Effector memory CD4-positive, alpha-beta T cell (primary cell): ENCODE measurements around the gene PHKA2.
A peak's percentile ranks its signal among the peaks of the same experiment; 100 is the strongest.

Source experiments
- DNase-seq, 3 donors: peaks; one replicate each; pipeline ENCODE4 v3.0.0-alpha.2; 2020
- H3K27ac ChIP-seq: 2 replicates; pipeline ENCODE4 v1.7.0; 2013; ENCODE audit warnings: mild to moderate bottlenecking, low read length, moderate library complexity; ENCODE audit not compliant: insufficient read depth, poor library complexity, severe bottlenecking
- H3K27me3 ChIP-seq: replicated peaks from 2 replicates; pipeline ENCODE4 v1.7.0; 2013; ENCODE audit warnings: mild to moderate bottlenecking, low read length; ENCODE audit not compliant: insufficient read depth, control insufficient read depth, poor library complexity, severe bottlenecking
- H3K36me3 ChIP-seq: 2 replicates; pipeline ENCODE4 v1.7.0; 2013; ENCODE audit warnings: mild to moderate bottlenecking, low read length, moderate library complexity; ENCODE audit not compliant: control insufficient read depth, insufficient read depth
- H3K4me1 ChIP-seq: 2 replicates; pipeline ENCODE4 v1.7.0; 2013; ENCODE audit warnings: low read length, mild to moderate bottlenecking; ENCODE audit not compliant: control insufficient read depth, insufficient read depth, poor library complexity, severe bottlenecking
- H3K4me3 ChIP-seq: 2 replicates; pipeline ENCODE4 v1.7.0; 2013; ENCODE audit warnings: low read length, low read depth, mild to moderate bottlenecking; ENCODE audit not compliant: insufficient read depth, poor library complexity, severe bottlenecking
- H3K9me3 ChIP-seq: 2 replicates; pipeline ENCODE4 v1.7.0; 2013; ENCODE audit warnings: mild to moderate bottlenecking, low read length, moderate library complexity; ENCODE audit not compliant: control insufficient read depth

The PHKA2 gene

DNA sequence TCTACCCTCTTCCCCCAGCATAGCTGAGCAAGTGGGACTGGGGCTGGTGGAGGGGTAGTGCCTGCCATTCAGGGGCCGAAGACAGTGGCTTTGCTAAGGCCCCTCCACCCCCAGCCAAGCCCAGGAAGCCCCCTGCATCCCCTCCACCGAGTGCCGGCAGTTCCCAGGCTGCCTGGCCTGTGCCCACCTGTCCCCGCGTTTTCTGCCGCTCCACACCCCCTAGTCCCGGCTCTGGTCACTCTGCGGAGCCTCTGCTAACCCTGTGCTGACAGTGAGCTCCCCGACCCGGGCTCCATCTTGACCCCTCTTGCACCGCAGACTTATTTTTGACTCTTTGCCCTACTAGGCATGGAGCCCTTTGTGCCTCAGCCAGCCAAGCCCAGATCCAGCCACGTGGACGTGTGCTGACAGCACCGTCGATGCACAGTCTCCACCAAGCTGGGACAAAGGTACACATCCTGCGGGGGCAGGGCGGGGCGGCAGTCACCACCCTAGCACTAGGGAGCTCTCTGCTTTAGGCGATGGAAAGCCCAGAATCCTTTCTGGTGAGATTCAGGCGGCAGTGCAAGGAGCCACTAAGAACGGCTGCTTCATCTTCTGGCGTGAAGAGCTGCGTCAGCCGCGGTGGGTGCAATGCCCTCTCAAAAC is 96.6 kb downstream of the PHKA2 start:
- H3K27me3 ChIP-seq, result no peaks in the 10 kb centered on the region
- no peak overlapping the region for H3K4me3 ChIP-seq
- no peaks in the 10 kb centered on the region for H3K36me3 ChIP-seq
- no peaks in the 10 kb centered on the region for H3K9me3 ChIP-seq
- H3K4me1 ChIP-seq, result peaks cover 9% of the 10 kb centered on the region
- no peak for DNase-seq
- peak overlapping the region; percentile 57 for H3K27ac ChIP-seq

DNA sequence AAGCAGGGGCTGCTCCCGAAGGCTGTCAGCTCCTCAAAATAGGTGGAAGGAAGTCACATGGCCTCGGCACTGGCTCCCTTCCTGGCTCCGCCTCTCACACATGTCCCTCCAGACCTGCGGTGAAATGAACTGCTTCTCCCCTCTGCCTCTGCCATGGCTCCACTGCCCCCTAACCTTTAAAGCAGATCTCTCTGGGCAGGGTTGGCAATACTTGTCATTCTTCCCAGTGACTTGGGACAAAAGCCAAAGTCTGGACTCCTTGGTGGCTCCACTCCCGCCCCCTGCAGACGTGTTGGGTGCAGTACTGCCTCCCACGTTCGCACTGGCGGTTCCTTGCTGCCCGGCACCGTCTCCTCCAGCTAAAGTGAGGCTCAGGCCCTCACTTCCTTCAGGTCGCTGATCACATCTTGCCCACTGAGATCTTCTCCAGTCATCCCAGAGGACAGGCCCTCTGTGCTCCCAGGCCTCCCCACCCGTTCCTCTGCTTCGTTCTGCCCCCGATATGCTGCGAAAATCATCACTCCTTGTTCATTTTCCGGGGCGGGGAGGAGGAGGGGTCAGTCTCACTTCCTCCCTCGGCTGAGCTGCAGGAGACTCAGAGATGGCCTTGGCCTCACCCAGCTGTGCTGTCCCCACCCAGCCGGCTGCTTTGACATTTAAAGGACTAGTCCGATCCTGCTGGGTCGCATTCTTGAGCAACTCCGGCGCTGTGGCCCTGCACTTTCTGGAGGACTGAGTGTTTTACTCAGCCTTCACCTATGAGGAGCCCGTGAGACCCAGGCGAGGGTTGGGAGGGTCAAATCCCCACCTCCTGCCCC is 97.4 kb downstream of the PHKA2 start:
- H3K27me3 ChIP-seq, result no peaks in the 10 kb centered on the region
- H3K36me3 ChIP-seq, result no peaks in the 10 kb centered on the region
- no peaks in the 10 kb centered on the region for H3K9me3 ChIP-seq
- H3K27ac ChIP-seq, result peak overlapping the region; percentile 57
- peak overlapping the region; percentile 52 for H3K4me3 ChIP-seq
- H3K4me1 ChIP-seq, result peaks cover 9% of the 10 kb centered on the region
- DNase-seq, result peak; percentile 9 to 18 (median 16)

GRCh38 chrX:18886005-18886343 is 97.9 kb downstream of the PHKA2 start:
- H3K9me3 ChIP-seq, result no peaks in the 10 kb centered on the region
- peaks cover 9% of the 10 kb centered on the region for H3K4me1 ChIP-seq
- H3K36me3 ChIP-seq, result no peaks in the 10 kb centered on the region
- H3K27ac ChIP-seq, result peak overlapping the region; percentile 57
- no peaks in the 10 kb centered on the region for H3K27me3 ChIP-seq
- H3K4me3 ChIP-seq, result peak overlapping the region; percentile 52
- no peak for DNase-seq

- peaks cover 9% of the 10 kb centered on the region for H3K4me1 ChIP-seq
- peak overlapping the region; percentile 57 for H3K27ac ChIP-seq
- no peaks in the 10 kb centered on the region for H3K9me3 ChIP-seq
- no peaks in the 10 kb centered on the region for H3K36me3 ChIP-seq
- no peak for DNase-seq
- H3K4me3 ChIP-seq, result peak overlapping the region; percentile 52
- no peaks in the 10 kb centered on the region for H3K27me3 ChIP-seq
These were observed 98.4 kb downstream of the PHKA2 start for GRCh38 chrX:18885328-18886004.

DNA sequence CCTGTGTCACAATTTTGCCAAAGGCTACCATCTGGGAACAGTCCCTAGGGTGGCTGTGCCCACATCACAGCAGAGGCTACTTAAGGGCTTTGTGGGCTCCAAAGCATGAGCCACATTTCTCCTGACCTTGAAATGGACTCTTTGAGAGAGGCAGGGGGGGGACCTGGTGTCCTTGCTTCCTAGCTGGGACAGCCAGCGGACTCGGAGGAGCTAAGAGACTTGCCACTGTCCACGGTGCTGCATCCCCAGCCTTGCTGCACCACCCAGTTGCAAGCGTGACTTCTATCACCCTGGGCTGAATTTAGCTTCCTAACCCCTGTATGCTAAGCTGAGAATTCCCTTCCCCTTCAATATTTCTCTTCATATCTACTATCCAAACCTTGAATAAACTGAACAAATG is 99.0 kb downstream of the PHKA2 start:
- H3K4me1 ChIP-seq, result peaks cover 9% of the 10 kb centered on the region
- H3K9me3 ChIP-seq, result no peaks in the 10 kb centered on the region
- no peak for DNase-seq
- no peaks in the 10 kb centered on the region for H3K27me3 ChIP-seq
- no peaks in the 10 kb centered on the region for H3K36me3 ChIP-seq
- no peak overlapping the region for H3K4me3 ChIP-seq
- H3K27ac ChIP-seq, result no peak overlapping the region

DNA sequence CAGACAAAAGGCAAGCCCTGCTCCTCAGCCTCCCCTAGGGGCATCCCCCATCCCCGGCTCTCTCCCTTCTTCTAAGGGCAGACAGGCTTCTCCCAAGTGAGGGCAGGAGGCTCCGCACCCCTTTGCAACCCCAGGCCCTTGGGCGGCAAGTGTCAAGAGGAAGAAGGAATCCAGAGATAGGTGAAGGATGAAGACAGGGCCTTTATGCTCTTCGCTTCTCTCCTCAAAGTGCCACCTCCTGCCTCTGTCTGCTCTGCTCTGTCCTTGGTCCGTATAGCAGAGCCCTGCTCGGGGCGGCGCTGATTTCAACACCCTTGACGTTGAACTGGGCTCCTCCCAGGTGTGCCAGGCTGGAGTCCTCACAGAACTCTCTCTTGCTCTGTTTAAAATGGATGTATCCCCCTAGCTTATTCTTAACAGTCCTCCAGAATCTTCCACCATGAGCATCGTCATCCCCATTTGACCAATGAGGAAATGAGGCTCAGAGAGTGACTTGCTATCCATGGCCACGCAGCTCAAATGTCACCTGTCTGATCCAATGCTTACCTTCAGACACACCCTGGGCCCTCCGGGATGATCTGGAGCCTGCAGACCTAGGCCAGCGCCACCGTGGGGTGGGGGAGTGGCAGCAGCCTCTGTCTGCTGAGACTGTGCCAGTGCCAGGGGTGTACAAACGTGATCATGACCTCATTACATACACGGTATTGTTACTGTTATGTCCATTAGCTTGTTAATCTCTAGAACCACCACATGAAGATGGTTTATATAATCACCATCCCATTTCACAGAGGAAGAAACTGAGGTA is 99.8 kb downstream of the PHKA2 start:
- DNase-seq, result no peak
- Histone ChIP-seq H3K27ac (no peak overlapping the region), H3K27me3 (no peaks in the 10 kb centered on the region), H3K4me1 (peaks cover 9% of the 10 kb centered on the region), H3K36me3 (no peaks in the 10 kb centered on the region), H3K9me3 (no peaks in the 10 kb centered on the region), H3K4me3 (no peak overlapping the region)

GRCh38 chrX:18883234-18883960 is 100.5 kb downstream of the PHKA2 start:
- H3K4me1 ChIP-seq, result peaks cover 9% of the 10 kb centered on the region
- no peaks in the 10 kb centered on the region for H3K27me3 ChIP-seq
- no peaks in the 10 kb centered on the region for H3K36me3 ChIP-seq
- no peak overlapping the region for H3K27ac ChIP-seq
- no peak for DNase-seq
- no peak overlapping the region for H3K4me3 ChIP-seq
- no peaks in the 10 kb centered on the region for H3K9me3 ChIP-seq

DNA sequence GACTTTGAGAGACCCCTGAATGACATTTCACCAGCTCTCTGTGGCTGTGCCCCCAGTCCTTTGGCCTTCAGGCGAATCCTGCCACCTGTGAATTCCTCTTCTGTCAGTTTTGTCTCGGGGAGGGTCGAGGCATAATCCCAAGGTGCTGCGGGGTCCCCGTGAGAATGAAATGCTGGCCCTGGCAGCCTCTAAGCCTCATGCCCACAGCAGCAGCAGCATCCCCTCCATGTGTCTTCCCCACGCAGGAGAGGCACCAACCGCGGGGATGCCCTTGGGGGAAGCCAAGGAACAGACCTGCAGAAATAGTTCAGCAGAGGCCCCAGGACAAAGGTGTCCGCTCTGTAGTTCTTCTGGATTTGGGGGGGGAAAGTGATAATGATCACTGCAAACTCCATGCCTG is 104.8 kb downstream of the PHKA2 start:
- no peak for DNase-seq
- H3K4me3 ChIP-seq, result no peak overlapping the region
- H3K27me3 ChIP-seq, result no peaks in the 10 kb centered on the region
- no peaks in the 10 kb centered on the region for H3K36me3 ChIP-seq
- H3K9me3 ChIP-seq, result no peaks in the 10 kb centered on the region
- H3K27ac ChIP-seq, result no peak overlapping the region
- no peaks in the 10 kb centered on the region for H3K4me1 ChIP-seq

DNA sequence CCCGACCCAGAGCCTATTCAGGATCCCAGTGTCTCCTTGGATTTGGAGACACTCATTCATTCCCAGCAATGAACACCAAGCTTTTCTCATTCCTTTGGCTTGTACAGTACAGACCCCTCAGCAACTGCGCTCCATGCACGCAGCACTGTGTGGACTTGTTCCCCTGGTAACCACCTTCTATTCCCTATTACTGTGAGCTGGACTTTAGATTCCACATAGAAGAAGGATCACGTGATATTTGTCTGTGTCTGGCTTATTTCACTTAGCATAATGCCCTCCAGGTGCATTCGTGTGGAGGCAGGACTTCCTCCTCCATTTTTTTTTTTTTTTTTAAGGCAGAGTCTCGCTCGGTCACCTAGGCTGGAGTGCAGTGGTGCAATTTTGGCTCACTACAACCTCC is 106.4 kb downstream of the PHKA2 start:
- Histone ChIP-seq H3K4me1 (no peaks in the 10 kb centered on the region), H3K27ac (no peak overlapping the region), H3K27me3 (no peaks in the 10 kb centered on the region), H3K9me3 (no peaks in the 10 kb centered on the region), H3K4me3 (no peak overlapping the region), H3K36me3 (no peaks in the 10 kb centered on the region)
- no peak for DNase-seq
